H1 (cell line): Measurements from ENCODE around the gene WDR59. TPM values are rescaled to one million over a fixed set of nuclear protein-coding genes. Genes with fewer than 3 reads are reported as not detected.

ENCODE experiments used
- CTCF ChIA-PET: fragments of 300-600 bp; sonication (Branson Sonifier 250); formaldehyde crosslinking; loops from one replicate; lab custom pipeline; 2021; ENCODE audit not compliant: partially characterized antibody; lab: Charles Lee
- POLR2A ChIA-PET: fragments of 300-600 bp; sonication (Branson Sonifier 250); formaldehyde crosslinking; loops from one replicate; lab custom pipeline; 2021; ENCODE audit warnings: inconsistent platforms; ENCODE audit not compliant: partially characterized antibody; lab: Charles Lee
- DNase-seq, 2 experiments: peaks; one replicate each; pipeline versions ENCODE4 v3.0.0 to v3.0.0-alpha.2; 2010 to 2022; ENCODE audit warnings: low spot score in 2 of 2, low read depth in 1 of 2, mixed read lengths in 1 of 2
- FAIRE-seq: peaks from 2 replicates; lab custom pipeline; 2011; peaks lifted over from hg19 to GRCh38; lab: Jason Lieb, UNC
- H2AFZ ChIP-seq: 2 replicates; pipeline ENCODE4 v1.8.1; 2012; ENCODE audit warnings: low read length, inconsistent platforms
- H2AK5ac ChIP-seq: 2 replicates; pipeline ENCODE4 v1.6.1; 2013; ENCODE audit warnings: low read depth, low read length
- H2BK120ac ChIP-seq: replicated peaks from 2 replicates; pipeline ENCODE3; 2013; ENCODE audit warnings: low read depth, low read length, inconsistent platforms
- H2BK12ac ChIP-seq: 2 replicates; pipeline ENCODE4 v1.6.1; 2013; ENCODE audit warnings: low read depth, low read length
- H2BK15ac ChIP-seq: 2 replicates; pipeline ENCODE4 v1.6.1; 2013; ENCODE audit warnings: low read length
- H2BK20ac ChIP-seq: 2 replicates; pipeline ENCODE4 v1.6.1; 2013; ENCODE audit warnings: low read length
- H2BK5ac ChIP-seq: 2 replicates; pipeline ENCODE4 v1.6.1; 2013; ENCODE audit warnings: low read depth, low read length
- H3K14ac ChIP-seq: 2 replicates; pipeline ENCODE4 v1.6.1; 2013; ENCODE audit warnings: inconsistent platforms; ENCODE audit not compliant: insufficient read length
- H3K18ac ChIP-seq: 2 replicates; pipeline ENCODE4 v1.6.1; 2013; ENCODE audit warnings: low read length; ENCODE audit errors: extremely low read depth
- H3K23ac ChIP-seq: 2 replicates; pipeline ENCODE4 v1.6.1; 2013; ENCODE audit warnings: inconsistent platforms; ENCODE audit not compliant: insufficient read length
- H3K23me2 ChIP-seq: 2 replicates; pipeline ENCODE4 v1.6.1; 2013; ENCODE audit warnings: low read depth, low read length
- H3K27ac ChIP-seq: 2 replicates; pipeline ENCODE4 v1.6.1; 2011; ENCODE audit warnings: low read depth, low read length, inconsistent platforms
- H3K27me3 ChIP-seq, 4 experiments: replicated peaks in 1 of 4; 1 replicate in 1 of 4; 2 replicates in 3 of 4; pipeline versions ENCODE4 v1.6.1 to v1.8.1; 2011 to 2013; ENCODE audit warnings: low read length in 3 of 4, mild to moderate bottlenecking in 3 of 4, inconsistent platforms in 2 of 4, mixed read lengths in 2 of 4, moderate library complexity in 1 of 4; ENCODE audit not compliant: control insufficient read depth in 3 of 4, insufficient read depth in 3 of 4; ENCODE audit errors: extremely low read depth in 1 of 4
- H3K36me3 ChIP-seq, 4 experiments: 2 replicates each; pipeline versions ENCODE4 v1.6.1 to v1.8.1; 2011 to 2013; ENCODE audit warnings: mild to moderate bottlenecking in 4 of 4, low read length in 3 of 4, moderate library complexity in 2 of 4, control low read depth in 1 of 4, inconsistent platforms in 1 of 4; ENCODE audit not compliant: insufficient read depth in 4 of 4, control insufficient read depth in 2 of 4
- H3K4ac ChIP-seq: replicated peaks from 2 replicates; pipeline ENCODE3; 2013; ENCODE audit warnings: low read length, low read depth, mixed read lengths, inconsistent platforms; ENCODE audit not compliant: insufficient read length
- H3K4me1 ChIP-seq, 4 experiments: replicated peaks in 1 of 4; 1 replicate in 1 of 4; 2 replicates in 3 of 4; pipeline versions ENCODE4 v1.6.1 to v1.8.1; 2011 to 2013; ENCODE audit warnings: low read length in 3 of 4, inconsistent platforms in 2 of 4, mixed read lengths in 1 of 4; ENCODE audit not compliant: insufficient read depth in 4 of 4, control insufficient read depth in 3 of 4
- H3K4me2 ChIP-seq, 2 experiments: 2 replicates each; pipeline versions ENCODE4 v1.6.1 to v1.8.1; 2011 to 2013; ENCODE audit warnings: low read depth in 2 of 2, low read length in 2 of 2, control low read depth in 1 of 2, inconsistent platforms in 1 of 2, mild to moderate bottlenecking in 1 of 2; ENCODE audit not compliant: insufficient read depth in 1 of 2
- H3K4me3 ChIP-seq, 4 experiments: fragments of 200-600, 300-600 bp in 1 of 4; sonication (generic), shearing (Covaris generic), sonication (Bioruptor Twin) in 1 of 4; 2 replicates each; pipeline versions ENCODE4 v1.5.1 to v1.8.1; 2011 to 2016; ENCODE audit warnings: low read length in 4 of 4, low read depth in 3 of 4, control low read depth in 2 of 4, inconsistent platforms in 2 of 4, mild to moderate bottlenecking in 2 of 4, mixed read lengths in 1 of 4, moderate library complexity in 1 of 4; ENCODE audit not compliant: insufficient read depth in 2 of 4; ENCODE audit errors: extremely low read depth in 1 of 4
- H3K56ac ChIP-seq: replicated peaks from 2 replicates; pipeline ENCODE3; 2013; ENCODE audit warnings: low read depth, mild to moderate bottlenecking, mixed read lengths, low read length, inconsistent platforms; ENCODE audit not compliant: insufficient read length
- H3K79me1 ChIP-seq: 2 replicates; pipeline ENCODE4 v1.6.1; 2013; ENCODE audit warnings: low read depth, low read length, control low read depth
- H3K79me2 ChIP-seq, 2 experiments: 2 replicates each; pipeline versions ENCODE4 v1.6.1 to v1.8.1; 2012 to 2013; ENCODE audit warnings: low read length in 2 of 2, mild to moderate bottlenecking in 2 of 2, inconsistent platforms in 1 of 2; ENCODE audit not compliant: insufficient read depth in 2 of 2, control insufficient read depth in 1 of 2
- H3K9ac ChIP-seq, 4 experiments: replicated peaks in 1 of 4; 1 replicate in 1 of 4; 2 replicates in 3 of 4; pipeline versions ENCODE4 v1.6.1 to v1.8.1; 2011 to 2013; ENCODE audit warnings: low read depth in 3 of 4, low read length in 3 of 4, control low read depth in 2 of 4, mild to moderate bottlenecking in 2 of 4, moderate library complexity in 2 of 4, inconsistent platforms in 1 of 4; ENCODE audit errors: extremely low read depth in 1 of 4
- H3K9me3 ChIP-seq, 2 experiments: 2 replicates each; pipeline versions ENCODE4 v1.6.1 to v1.8.1; 2012 to 2013; ENCODE audit warnings: mild to moderate bottlenecking in 2 of 2, moderate library complexity in 2 of 2, control low read depth in 1 of 2, inconsistent platforms in 1 of 2, low read depth in 1 of 2, low read length in 1 of 2, mixed read lengths in 1 of 2; ENCODE audit not compliant: insufficient read depth in 2 of 2
- H4K20me1 ChIP-seq, 2 experiments: replicated peaks in 1 of 2; 2 replicates each; pipeline versions ENCODE3 to v1.8.1; 2011 to 2013; ENCODE audit warnings: inconsistent platforms in 2 of 2, low read length in 2 of 2, mild to moderate bottlenecking in 1 of 2; ENCODE audit not compliant: insufficient read depth in 2 of 2, control insufficient read depth in 1 of 2
- H4K5ac ChIP-seq: 2 replicates; pipeline ENCODE4 v1.6.1; 2013; ENCODE audit warnings: low read length, low read depth, mixed read lengths, inconsistent platforms; ENCODE audit not compliant: insufficient read length
- H4K8ac ChIP-seq: 2 replicates; pipeline ENCODE4 v1.8.0; 2013; ENCODE audit warnings: mild to moderate bottlenecking, moderate library complexity, low read length, inconsistent platforms; ENCODE audit not compliant: insufficient read depth; ENCODE audit errors: extremely low read depth
- H4K91ac ChIP-seq: replicated peaks from 2 replicates; pipeline ENCODE3; 2013; ENCODE audit warnings: low read length, mixed read lengths, inconsistent platforms; ENCODE audit not compliant: insufficient read length
- KDM1A ChIP-seq: fragments of 200-600, 300-600 bp; sonication (generic); IDR thresholded peaks from 2 replicates; pipeline ENCODE4 v1.7.1; 2016; ENCODE audit warnings: mild to moderate bottlenecking, low read length, borderline replicate concordance
- RBBP5 ChIP-seq: IDR thresholded peaks from 2 replicates; pipeline ENCODE4 v1.7.1; 2012; ENCODE audit warnings: low read depth, mild to moderate bottlenecking, inconsistent platforms, low read length, moderate library complexity, borderline replicate concordance
- SAP30 ChIP-seq: fragments of 300-600 bp; sonication (generic); IDR thresholded peaks from 2 replicates; pipeline ENCODE4 v1.7.1; 2012; ENCODE audit warnings: low read length, moderate library complexity, mild to moderate bottlenecking, inconsistent platforms; ENCODE audit not compliant: insufficient read depth, insufficient replicate concordance
- SIN3A ChIP-seq, 2 experiments: IDR thresholded peaks in 1 of 2; conservative IDR thresholded peaks in 1 of 2; 2 replicates each; pipeline ENCODE4 v1.6.1; 2011 to 2012; ENCODE audit warnings: low read length in 2 of 2, improper control_type of control experiment in 1 of 2, low read depth in 1 of 2, mild to moderate bottlenecking in 1 of 2
- YY1 ChIP-seq: IDR thresholded peaks from 2 replicates; pipeline ENCODE4 v1.6.1; 2011; ENCODE audit warnings: low read depth, mild to moderate bottlenecking, low read length
- WGBS, 2 experiments: shearing (Covaris generic) in 1 of 2; methylation state at CpG; one replicate each; pipeline versions ENCODE4 v1.1.6 to v1.1.7; 2013 to 2015; ENCODE audit warnings: low lambda C conversion rate in 2 of 2, mixed read lengths in 2 of 2, inconsistent platforms in 1 of 2, low coverage in 1 of 2, missing lambda C conversion rate in 1 of 2; ENCODE audit not compliant: insufficient replicate concordance in 2 of 2, insufficient coverage in 1 of 2, insufficient read length in 1 of 2; ENCODE audit errors: extremely low coverage in 1 of 2, missing lambda C conversion rate in 1 of 2; 5-methylcytosine and 5-hydroxymethylcytosine counted together
- polyA plus RNA-seq, 7 experiments: library from polyadenylated mRNA; depleted of rRNA in 3 of 7; stranded (reverse) in 5 of 7; unstranded in 2 of 7; fragments of >200 nt in 5 of 7; fragments of 200-250 nt in 2 of 7; gene quantifications; 1 replicate in 5 of 7; 2 replicates in 1 of 7; 4 replicates in 1 of 7; pipeline versions ENCODE4 v1.2.1 to v1.2.3, GENCODE V29; 2011 to 2013; ENCODE audit warnings: missing spikeins in 2 of 7, mixed read lengths in 2 of 7
- total RNA-seq: library from RNA; stranded (reverse); fragmentation: NEBNext Ultra II Directional; extraction: Animal tissue kit (Norgen Biotek cat#: 25700); gene quantifications from 2 replicates; pipeline ENCODE4 v1.2.1, GENCODE V29; 2021

Gene WDR59
- total and polyA plus RNA-seq, 2 of the 8 experiments (the other 6 are each of a cell fraction or from before 2014, with no cell fraction given) = 84.2 to 124 TPM

- Histone ChIP-seq H3K18ac (no peak overlapping the region), H3K14ac (no peak overlapping the region), H2AK5ac (no peak overlapping the region; the same call in 1 of the 2 replicates), H4K5ac (no peak overlapping the region), H3K79me2 (peaks cover 34 to 59% of the 10 kb centered on the region in 2 experiments), H2BK12ac (peak overlapping the region; percentile 81; the same call in 1 of the 2 replicates), H3K79me1 (peaks cover 9% of the 10 kb centered on the region), H3K23ac (no peak overlapping the region), H3K9ac (peak overlapping the region in 1 of 4 experiments; percentile 25; a peak in 3 of 7 replicates), H3K9me3 (no peaks in the 10 kb centered on the region), H4K8ac (peak overlapping the region; percentile 22), H3K4me3 (peak overlapping the region; percentile 56 to 90 (median 70)), H3K27ac (no peak overlapping the region), H4K91ac (no peak overlapping the region), H2BK15ac (no peak overlapping the region), H4K20me1 (peaks cover 20 to 27% of the 10 kb centered on the region in 2 experiments), H3K56ac (no peak overlapping the region), H3K4ac (no peak overlapping the region), H3K4me2 (peak overlapping the region; percentile 84), H2BK5ac (no peak overlapping the region), H2BK20ac (no peak overlapping the region), H3K4me1 (peaks cover 2 to 18% (median 12%) of the 10 kb centered on the region in 4 experiments; a peak in 6 of 7 replicates), H2BK120ac (no peak overlapping the region), H3K23me2 (peaks cover 9% of the 10 kb centered on the region), H3K36me3 (no peaks in the 10 kb centered on the region), H2AFZ (no peak overlapping the region), H3K27me3 (no peaks in the 10 kb centered on the region; a peak in 1 of 7 replicates)
- ChIA-PET POLR2A (interaction anchor here (0.9 to 7.8 kb wide), 3 partner anchors 16 to 110 kb away, joined by 3 to 62 read pairs (median 5); partner anchors contain the start of gene WDR59), CTCF (interaction anchor here (4.2 to 9.3 kb wide), 2 partner anchors 97 to 114 kb away, joined by 24 to 171 read pairs; partner anchors contain the start of gene LDHD)
- 23% methylated on average over 15 of the region's 15 CpGs; no CpG with 5 or more reads in 1 of the 2 experiments for WGBS, 2 experiments
- FAIRE-seq (no peak), DNase-seq (no peak)
- TF ChIP-seq KDM1A = no peak
- TF ChIP-seq RBBP5 = 0 out of 2 replicates have a peak, but pooled peaks have one; percentile 19
- TF ChIP-seq SIN3A (conservative IDR thresholded peaks at IDR 0.05 in 1 of 2, IDR thresholded peaks at IDR 0.05 in 1 of 2; ENCODE audit: low read depth in 1 of 2, low read length in 2 of 2) = peak in 1 of 2 experiments; percentile 18; a peak in 1 of 4 replicates
- TF ChIP-seq YY1 = peak; percentile 26; the same call in 1 of the 2 replicates
- TF ChIP-seq SAP30 = peak; percentile 48
Observed at GRCh38 chr16:75000481-75001081, 15.7 kb upstream of the WDR59 start.
